Retina (tissue), 1 donor: ENCODE data around the gene WDR1.
A peak's percentile ranks its signal among the peaks of the same experiment; 100 is the strongest.

Experiments used
- DNase-seq: peaks from one replicate; pipeline ENCODE4 v3.0.0-alpha.2; 2016

WDR1 gene

DNA sequence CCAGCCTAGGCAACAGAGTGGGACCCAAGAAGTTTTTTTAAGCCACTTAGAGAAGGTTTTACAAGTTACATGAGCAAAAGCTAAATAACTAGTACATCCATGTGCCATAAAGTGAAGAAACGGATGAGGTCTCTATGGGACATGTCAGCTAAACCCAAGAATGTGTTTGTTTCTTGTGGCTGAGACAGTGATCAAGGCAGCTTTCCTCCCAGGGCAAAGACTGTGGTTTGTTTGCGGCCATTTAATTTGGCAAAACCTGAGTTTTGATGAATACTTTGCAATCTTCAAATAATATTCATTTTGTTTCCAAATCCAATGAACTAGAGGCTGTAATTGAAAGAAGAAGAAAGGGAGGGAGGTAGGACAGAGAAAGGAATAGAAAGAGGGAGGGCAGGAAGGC, 50.4 kb downstream of the WDR1 start:
- no peak for DNase-seq

DNA sequence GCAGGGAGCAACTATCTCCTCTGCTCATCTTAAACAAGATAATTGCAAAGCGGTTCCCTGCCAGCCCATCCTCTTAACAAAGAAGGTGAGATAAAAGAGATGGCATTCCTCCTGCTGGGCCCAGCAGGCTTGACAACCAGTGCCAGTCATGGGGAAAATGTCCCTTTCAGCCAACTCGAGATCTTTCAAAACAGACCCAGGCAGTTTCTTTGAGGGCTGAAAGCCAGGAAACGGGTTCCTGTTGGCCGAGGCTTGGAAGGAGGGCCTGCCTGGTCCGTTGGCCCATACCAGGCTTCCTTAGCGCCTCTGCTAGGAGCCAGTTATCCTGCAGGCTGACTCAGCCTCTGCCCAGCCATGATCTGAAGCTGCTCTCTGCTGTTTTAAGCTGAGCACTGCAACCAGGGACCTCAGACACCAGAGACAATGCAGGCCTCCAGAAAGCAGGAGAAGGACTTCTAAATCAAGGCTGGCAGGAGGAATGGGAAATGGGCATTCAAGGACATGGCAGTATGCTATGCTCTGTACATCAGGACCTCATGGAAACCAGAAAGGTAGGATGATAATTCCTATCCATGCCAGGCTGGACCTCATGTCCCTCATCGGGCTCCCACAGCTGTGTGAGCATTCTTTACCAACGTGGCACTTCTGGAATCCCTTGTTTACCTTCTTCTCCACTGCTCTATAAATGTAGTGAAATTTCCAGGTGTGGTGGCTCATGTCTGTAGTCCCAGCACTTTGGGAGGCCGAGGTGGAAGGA, 52.9 kb downstream of the WDR1 start:
- peak; percentile 86 for DNase-seq

DNA sequence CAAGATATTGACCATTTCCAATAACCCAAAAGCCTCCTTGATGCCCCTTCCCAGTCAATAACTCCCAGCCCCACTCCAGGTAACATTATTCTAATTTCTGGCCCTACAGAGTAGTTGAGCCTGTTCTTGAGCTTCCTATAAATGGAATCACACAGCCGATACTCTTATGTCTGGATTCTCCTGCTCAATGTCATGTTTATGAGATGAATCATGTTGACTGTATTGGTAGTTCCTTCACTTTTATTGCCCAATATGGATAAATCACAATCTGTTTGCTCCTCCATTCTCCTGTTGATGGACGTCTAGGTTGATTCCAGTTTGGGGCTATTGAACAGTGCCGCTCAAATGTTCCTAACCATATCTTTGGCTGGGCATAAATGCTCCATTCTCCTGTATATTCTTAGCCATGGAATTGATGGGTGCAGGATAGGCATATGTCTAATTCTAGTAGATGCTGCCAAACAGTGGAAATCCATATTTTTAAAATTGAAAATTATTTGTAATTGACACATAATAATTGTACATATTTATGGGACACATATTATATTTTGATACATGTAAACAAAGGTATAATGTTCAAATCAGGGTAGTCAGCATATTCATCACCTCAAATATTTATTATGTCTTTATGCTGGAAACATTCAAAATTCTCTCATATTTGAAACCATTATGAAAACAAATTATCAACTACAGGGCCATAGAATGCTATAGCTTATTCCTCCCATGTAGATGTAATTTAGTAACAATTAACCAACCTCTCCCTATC, 54.8 kb downstream of the WDR1 start:
- no peak for DNase-seq

DNA sequence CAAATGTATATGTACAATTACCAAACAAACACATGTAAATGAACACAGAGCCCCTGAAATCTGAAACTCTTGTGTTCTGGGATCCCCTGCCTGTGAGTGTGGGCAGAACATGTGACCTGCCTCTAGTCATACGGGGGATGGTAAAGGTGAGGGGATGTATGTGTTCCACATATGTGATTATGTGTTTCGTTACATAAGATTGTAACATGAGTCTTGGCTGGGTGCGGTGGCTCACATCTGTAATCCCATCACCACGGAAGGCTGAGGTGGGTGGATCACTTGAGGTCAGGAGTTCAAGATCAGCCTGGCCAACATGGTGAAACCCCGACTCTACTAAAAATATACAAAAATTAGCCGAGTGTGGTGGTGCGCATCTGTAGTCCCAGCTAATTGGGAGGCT, 58.2 kb downstream of the WDR1 start:
- no peak for DNase-seq

DNA sequence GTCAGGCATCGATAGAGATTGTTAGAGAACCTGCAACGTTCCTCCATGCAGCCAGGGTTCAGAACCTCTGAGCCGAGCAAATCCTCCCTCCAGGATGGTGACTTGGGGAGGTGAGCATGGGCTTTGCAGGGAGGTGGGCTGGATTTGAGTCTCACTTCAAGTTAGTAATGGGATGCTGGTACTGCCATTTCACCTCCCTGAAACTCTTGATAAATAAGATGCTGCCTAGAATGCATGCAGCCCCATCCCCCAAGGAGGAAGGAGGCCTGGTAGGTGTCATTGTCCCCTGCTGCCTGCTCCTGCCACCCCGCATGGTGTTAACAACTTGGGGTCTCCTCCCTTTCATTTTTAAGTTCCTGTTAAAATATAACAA, 59.6 kb downstream of the WDR1 start:
- no peak for DNase-seq

DNA sequence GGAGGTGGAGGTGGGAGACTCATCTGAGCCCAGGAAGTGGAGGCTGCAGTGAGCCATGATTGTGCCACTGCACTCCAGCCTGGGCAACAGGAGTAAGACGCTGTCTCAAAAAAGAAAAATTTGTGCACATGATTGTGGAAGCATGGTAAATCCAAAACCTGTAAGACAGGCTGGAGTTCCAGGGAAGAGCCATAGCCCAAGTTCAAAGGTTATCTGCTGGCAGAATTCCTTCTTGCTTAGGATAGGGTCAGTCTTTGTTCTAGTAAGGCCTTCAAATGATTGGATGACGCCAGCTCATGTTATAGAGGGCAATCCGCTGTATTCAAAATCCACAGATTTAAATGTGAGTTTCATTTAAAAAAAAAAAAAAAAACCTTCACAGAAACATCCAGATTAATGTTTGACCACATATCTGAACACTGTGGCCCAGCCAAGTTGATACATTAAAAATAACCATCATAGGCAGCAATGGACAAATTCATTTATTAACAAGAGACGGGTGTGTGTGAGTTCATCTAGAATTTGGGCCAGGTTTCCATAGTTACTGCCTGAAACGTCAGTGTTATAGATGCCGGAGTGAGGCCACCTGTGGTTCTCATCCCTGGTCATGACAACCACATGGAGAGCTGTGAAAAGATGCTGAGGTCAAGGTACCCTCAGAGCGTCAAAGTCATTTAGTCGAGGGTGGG, 60.1 kb downstream of the WDR1 start:
- DNase-seq = no peak

DNA sequence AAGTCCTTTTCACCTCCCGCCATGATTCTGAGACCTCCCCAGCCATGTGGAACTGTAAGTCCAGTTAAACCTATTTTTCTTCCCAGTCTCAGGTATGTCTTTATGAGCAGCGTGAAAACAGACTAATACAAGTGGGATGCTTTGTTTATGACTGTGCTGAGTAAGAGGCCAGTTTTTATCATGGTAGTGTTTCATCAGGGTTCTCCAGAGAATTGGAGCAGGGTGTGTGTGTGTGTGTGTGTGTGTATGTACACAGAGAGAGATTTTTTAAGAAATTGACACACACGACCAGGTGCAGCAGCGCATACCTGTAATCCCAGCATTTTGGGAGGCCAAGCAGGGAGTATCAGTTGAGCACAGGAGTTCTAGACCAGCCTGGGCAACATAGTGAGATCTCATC, 60.7 kb downstream of the WDR1 start:
- no peak for DNase-seq

DNA sequence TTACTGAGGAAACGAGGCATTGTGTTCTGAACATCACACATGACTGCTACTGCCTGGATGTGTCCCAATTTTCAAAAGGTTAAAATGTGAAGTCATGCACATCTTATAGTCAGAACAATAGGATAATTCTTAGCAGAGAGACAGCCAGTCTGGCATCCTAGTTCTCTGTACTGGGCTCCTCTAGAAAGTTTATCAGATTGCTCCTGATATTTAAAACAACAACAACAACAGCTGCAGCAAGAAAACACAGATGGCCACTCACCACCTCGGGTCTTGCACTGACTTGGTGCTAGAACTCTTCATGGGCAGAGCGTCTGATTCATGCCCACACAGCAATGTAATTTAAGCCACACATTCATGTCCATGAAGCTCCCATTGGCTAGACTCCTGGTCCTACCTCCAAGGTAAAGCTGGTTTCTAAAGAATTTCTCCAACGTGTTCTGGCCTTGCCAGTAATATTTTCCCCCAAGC, 62.0 kb downstream of the WDR1 start:
- DNase-seq = no peak

DNA sequence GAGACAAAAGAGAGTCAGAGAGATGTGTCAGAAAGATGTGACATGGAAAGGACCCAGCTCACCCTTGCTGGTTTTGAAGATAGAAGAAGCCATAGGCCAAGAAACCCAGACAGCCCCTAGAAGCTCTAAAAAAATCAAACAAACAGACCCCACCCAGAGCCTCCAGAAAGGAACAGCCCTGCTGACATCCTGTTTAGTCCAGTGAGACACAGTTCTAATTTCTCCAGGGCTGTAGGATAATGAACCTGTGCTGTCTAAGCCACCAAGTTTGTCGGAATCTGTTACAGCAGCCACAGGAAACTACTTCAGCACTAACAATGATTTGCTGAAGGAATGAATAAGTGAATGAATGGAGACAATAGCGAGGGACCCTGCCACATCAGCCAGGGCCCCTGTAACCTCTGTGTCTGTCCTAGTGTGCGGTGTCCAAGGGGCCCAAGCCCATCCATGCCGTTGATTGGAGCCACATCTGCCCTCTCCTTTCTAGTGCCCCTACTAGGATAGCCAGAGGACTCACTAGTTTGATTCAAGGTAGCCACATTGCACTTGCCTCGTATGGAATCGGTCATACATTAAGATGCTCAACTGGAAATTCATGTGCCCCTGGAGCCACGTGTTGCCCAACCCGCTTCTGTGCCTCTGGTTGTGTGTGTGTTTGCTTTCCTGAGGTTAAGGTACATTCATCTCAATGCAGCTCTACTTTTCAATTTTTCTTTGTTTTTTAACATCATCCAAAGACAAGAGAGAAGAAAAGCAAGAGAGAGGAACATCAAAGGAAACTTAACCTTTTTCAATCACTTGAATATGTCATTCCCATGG, 62.8 kb downstream of the WDR1 start:
- no peak for DNase-seq

DNA sequence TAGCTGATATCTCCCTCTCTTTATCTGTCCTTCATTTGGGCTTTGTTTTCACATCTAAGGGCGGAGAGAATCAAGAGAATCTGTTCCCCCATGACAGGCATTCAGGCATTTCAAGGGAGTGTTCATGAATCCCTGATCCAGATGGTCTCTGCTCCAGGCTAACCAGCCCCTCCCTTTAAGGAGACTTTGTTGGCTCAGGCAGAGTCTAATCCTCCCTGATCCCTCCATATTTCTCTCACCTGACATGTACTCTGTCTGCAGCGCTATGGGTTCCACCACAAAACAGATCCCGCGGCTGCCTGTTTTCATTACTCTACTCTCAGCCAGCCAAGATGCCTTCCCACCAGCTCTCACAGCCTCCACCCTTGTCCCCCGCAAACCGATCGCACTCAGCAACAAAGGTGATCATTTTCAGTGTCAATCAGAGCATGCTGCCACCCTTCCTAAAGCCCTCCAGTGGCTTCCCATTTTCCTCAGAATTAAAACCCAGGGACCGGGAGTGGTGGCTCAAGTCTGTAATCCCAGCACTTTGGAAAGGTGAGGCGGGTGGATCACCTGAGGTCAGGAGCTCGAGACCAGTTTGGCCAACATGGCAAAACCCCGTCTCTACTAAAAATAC, 65.0 kb downstream of the WDR1 start:
- DNase-seq = no peak

DNA sequence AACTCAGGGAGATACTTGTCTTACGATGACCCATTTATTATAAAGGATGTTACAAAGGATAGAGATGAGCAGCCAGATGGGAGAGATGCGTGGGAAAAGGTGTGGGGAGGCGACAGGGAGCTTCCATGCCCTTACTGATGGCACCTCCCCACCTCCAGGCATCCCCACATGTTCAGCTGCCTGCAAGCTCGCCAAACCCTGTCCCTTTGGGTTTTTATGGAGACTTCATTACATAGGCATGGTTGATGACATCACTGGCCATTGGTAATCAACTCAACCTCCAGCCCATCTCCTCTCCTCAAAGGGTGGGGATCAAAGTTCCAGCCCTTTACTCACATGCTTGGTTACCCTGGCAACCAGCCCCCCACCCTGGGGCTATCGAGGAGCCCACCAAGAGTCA, 65.9 kb downstream of the WDR1 start:
- no peak for DNase-seq

DNA sequence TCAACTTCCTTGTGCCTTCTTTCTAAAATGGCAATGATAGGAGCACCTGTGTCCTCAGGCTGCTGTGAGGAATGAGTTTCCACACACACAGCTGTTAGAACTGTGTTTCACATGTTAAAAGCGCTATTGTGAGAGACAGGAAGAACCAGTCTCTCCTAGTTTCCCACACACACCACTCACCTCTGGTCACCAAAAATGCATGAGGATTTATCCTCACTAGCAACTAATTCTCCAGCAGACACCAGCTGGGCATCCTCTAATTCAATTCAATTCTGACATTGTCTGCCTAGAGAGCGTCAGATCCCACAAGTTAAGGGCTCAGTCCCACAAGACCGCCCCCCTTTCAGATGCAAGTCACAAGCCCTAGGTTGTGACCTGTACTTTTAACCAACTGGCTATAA, 66.3 kb downstream of the WDR1 start:
- no peak for DNase-seq

DNA sequence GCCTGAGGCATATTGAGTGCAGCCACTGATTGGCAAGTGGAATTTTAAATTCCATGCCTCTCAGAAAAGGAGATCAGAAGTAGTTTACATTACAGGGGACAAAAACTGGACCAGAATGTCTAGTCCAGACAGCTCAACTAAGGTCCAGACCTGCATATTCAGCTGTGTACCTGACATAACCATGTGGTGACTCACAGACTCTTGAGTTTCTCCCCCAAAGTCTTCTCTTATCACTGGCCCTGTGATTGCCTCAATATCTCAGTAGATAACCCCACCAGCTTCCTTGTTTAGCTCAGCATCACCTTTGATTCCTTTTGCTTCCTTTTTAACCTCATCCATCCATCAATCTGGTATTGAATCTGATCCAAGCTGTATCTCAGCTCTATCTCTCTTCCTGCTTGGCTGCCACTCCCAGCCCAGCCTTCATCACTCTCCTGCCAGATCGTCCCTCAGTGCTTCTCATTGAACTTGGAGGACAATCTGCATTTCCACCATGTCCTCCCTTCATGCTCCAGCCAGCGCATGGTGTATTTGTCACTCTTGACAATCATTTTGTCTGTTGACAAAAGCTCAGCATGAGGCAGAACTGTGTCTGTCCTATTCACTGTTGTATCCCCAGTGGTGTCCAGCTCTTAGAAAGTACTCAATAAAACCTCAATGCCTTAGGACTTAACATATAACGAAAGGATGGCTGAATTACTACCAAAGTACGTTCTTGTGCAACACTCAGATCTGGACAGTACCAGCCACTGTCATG, 67.5 kb downstream of the WDR1 start:
- DNase-seq = no peak

DNA sequence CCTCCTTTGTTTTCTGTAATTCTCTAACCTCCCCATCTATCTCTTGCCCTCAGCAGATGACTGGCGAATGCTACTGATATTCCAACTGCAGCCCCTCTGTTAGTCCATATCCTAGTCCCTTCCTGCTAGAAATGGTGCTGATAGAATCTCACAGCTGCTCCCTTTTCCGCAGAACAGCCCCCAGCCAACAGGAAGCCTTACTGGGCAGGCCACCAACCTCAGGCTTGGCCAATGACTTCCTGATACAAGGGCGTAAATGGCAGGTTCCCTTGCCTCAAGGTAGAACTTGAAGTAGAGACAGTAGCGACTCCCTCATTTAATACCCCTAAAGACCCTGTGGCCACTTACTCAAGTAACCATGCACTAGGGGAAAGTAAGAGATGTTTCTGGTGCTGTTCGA, 68.6 kb downstream of the WDR1 start:
- DNase-seq = no peak

DNA sequence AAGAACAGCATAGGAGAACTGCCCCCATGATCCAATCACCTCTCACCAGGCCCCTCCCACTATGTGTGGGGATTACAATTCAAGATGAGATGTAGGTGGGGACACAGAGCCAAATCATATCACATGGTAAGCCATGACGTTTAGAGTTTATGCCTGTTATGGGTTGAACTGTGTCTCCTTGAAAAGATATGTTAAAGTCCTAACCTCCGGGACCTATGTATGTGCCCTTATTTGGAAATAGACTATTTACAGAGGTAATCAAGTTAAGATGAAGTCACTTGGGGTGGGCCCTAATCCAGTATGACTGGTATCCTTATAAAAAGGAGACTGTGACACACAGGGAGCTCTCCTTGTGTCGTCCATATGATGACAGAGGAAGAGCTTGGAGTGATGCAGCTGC, 70.1 kb downstream of the WDR1 start:
- no peak for DNase-seq

DNA sequence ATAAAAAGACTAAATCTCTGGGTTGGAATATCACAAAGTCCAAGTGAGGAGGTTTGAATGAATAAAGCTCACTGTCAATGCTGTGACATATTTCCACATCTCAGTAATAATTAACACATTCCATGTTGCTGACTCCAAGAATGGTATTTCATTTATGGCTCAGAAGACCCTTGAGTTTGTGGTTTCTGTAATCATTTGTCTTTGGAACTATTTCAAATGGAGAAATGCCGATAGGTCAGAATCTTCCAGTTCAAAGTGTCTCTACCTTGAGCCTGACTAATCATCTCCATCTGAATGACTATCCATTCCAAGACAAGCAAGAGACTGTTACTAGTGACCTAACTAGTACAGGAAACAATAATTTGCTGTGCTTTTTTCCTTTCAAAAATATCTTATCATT, 71.1 kb downstream of the WDR1 start:
- DNase-seq = no peak

DNA sequence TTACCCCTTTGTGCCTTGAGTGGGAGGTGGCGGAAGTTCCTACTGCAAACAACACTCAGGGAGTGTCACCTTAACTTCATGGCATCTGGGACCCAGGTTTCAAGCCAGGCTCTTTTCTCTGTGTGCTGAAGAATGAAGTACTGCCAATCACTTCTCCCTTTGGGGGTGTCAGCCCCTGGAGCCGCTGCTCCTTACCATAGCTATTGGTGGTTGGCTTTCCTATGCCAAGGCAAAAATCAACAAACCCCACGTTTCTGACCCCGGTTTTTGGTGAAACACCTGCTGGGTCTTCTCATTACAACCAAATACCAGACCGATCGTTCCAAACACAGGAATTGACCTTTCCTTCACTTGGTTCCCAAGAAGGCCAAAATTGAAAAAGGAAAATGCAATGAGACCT, 75.6 kb downstream of the WDR1 start:
- DNase-seq = no peak

DNA sequence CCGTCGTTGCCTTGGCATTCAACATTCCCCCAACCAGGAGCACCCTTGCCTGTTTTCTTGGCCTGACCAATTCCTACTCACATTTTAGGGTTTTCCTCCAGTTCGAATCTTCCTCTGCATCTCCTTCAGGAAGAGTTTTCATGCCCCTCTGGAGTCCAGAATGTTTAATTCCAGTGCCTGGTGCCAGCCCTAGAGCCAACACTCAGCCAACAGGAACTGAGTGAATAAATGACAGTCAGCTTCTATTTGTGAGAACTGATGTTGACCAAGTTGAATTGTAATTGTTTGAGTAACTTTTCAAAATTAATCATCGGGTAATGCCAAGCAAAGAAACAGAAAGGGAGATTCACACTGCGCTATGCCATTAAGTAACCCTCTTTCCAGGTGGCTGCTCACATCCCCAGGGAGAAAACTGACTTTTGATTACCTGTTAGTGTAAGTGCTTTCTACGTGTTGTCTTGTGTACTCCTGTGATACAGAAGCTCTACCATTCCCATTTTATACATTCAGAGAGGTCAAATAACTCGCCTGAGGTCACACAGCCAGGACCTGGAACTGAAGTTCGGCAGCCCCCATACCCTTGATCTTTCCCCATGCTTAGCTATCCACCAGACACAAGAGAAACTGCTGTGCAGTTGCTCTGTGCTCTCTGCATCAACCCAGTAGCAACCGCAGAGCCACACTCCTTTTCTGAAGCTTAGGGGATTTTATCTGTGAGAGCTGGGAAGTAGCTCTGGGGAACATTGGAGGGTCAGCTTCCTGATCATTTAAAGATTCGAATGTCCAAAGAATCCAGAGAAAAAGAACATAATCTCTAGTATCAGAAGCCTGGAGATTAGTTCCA, 76.3 kb downstream of the WDR1 start:
- DNase-seq = no peak

DNA sequence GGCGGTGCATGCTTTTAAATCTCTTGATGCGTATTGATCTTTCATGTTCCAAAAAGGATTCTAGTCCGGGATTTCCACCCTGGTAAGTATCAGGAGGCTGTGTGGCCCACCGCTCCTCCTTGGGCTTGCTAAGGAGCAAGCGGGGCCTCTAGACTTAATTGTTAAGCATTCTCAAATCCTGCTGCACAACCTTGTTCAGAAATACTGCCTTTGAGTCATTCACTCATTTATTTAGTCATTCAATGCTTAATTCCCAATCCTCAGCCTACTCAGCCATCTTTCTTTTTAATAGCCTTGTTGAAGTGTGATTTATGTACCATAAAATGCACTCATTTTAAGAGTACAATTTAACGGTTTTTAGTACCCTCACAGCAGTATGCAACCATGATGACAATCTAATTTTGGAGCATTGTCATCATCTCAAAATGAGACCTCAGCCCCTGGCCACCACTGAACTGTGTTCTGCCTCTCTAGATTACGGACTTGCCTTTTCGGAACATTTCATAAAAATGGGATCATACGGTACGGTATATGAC, 79.7 kb downstream of the WDR1 start:
- DNase-seq = no peak

DNA sequence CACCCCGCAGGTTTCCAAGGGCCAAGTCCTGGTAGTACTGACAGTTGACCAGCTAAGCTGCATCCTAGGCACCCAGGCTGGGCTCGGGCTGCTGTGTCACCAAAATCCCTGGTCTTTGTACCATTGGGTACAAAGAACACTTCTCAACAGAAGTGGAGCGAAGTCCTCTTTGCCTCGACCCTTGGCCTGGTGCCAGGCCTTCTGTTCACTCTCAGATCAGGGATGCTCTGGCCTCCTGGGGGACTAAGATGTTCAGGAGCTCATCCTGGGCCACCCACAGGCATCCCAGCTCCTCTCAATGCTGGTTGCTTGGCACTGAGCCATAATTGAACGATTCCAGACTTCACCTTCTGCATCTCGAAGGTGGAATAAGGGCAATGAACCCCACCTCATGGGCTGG, 81.5 kb downstream of the WDR1 start:
- no peak for DNase-seq
